HFFc6 (cell line): ENCODE data around the gene GPI. TPM values are rescaled to one million over a fixed set of nuclear protein-coding genes. Genes with fewer than 3 reads are reported as not detected.

Experiments
- DNase-seq: peaks from one replicate; pipeline ENCODE4 v3.0.0-alpha.2; 2018
- H3K27ac Mint-ChIP-seq: 2 replicates; pipeline ENCODE4 v1.8.0; 2020; ENCODE audit warnings: mild to moderate bottlenecking, mixed read lengths
- H3K27me3 Mint-ChIP-seq: 2 replicates; pipeline ENCODE4 v1.8.0; 2021; ENCODE audit warnings: mild to moderate bottlenecking, moderate library complexity, mixed read lengths; ENCODE audit not compliant: insufficient read depth
- H3K36me3 Mint-ChIP-seq: 2 replicates; pipeline ENCODE4 v1.8.0; 2021; ENCODE audit warnings: low read depth, mixed read lengths
- H3K4me1 Mint-ChIP-seq: 2 replicates; pipeline ENCODE4 v1.8.0; 2020; ENCODE audit warnings: low read depth, mixed read lengths
- H3K4me3 Mint-ChIP-seq: 2 replicates; pipeline ENCODE4 v1.8.0; 2020; ENCODE audit warnings: mild to moderate bottlenecking, moderate library complexity, mixed read lengths
- H3K9me3 Mint-ChIP-seq: 2 replicates; pipeline ENCODE4 v1.8.0; 2020; ENCODE audit warnings: mild to moderate bottlenecking, mixed read lengths
- CTCF ChIP-seq: fragments of 200-600 bp; sonication (generic); IDR thresholded peaks from 2 replicates; pipeline ENCODE4 v1.5.0; 2021; ENCODE audit warnings: antibody characterized with exemption, mild to moderate bottlenecking
- total RNA-seq, 6 experiments: library from RNA; stranded (reverse); fragmentation: NEBNext Ultra II Directional; extraction: Animal tissue kit (Norgen Biotek cat#: 25700); gene quantifications; 2 replicates in 1 of 6; 3 replicates in 5 of 6; pipeline ENCODE4 v1.2.3, GENCODE V29; 2021

GPI gene
- total RNA-seq, 6 experiments from 2014 or later, result 171 to 254 (median 212) TPM

- no peak for TF ChIP-seq CTCF
- peaks cover 10% of the 10 kb centered on the region for H3K4me1 Mint-ChIP-seq
- no peaks in the 10 kb centered on the region for H3K27me3 Mint-ChIP-seq
- H3K4me3 Mint-ChIP-seq, result no peak overlapping the region
- no peaks in the 10 kb centered on the region for H3K9me3 Mint-ChIP-seq
- no peak for DNase-seq
- H3K36me3 Mint-ChIP-seq, result peaks cover 20% of the 10 kb centered on the region
- no peak overlapping the region for H3K27ac Mint-ChIP-seq
These were observed 21.2 kb upstream of the GPI start for GRCh38 chr19:34343751-34344150.

- H3K36me3 Mint-ChIP-seq, result peaks cover 9% of the 10 kb centered on the region
- no peak overlapping the region for H3K4me3 Mint-ChIP-seq
- peaks cover 17% of the 10 kb centered on the region for H3K4me1 Mint-ChIP-seq
- no peaks in the 10 kb centered on the region for H3K27me3 Mint-ChIP-seq
- TF ChIP-seq CTCF, result peak; percentile 97
- 0 out of 2 replicates have a peak overlapping the region, but pooled peaks have one; percentile 7 for H3K27ac Mint-ChIP-seq
- DNase-seq, result peak; percentile 65
- H3K9me3 Mint-ChIP-seq, result no peaks in the 10 kb centered on the region
These were observed 19.0 kb upstream of the GPI start for GRCh38 chr19:34345947-34346351.

- Mint-ChIP-seq H3K4me1 (peaks cover 17% of the 10 kb centered on the region), H3K27me3 (no peaks in the 10 kb centered on the region), H3K9me3 (no peaks in the 10 kb centered on the region), H3K36me3 (peaks cover 6% of the 10 kb centered on the region), H3K4me3 (no peak overlapping the region), H3K27ac (no peak overlapping the region)
- TF ChIP-seq CTCF, result no peak
- DNase-seq, result no peak
These were observed 17.3 kb upstream of the GPI start for GRCh38 chr19:34347561-34348165.

- H3K27ac Mint-ChIP-seq, result no peak overlapping the region
- no peak overlapping the region for H3K4me3 Mint-ChIP-seq
- H3K4me1 Mint-ChIP-seq, result peaks cover 17% of the 10 kb centered on the region
- DNase-seq, result no peak
- no peaks in the 10 kb centered on the region for H3K9me3 Mint-ChIP-seq
- no peaks in the 10 kb centered on the region for H3K27me3 Mint-ChIP-seq
- peaks cover 9% of the 10 kb centered on the region for H3K36me3 Mint-ChIP-seq
- TF ChIP-seq CTCF, result no peak
These were observed 16.0 kb upstream of the GPI start for GRCh38 chr19:34348899-34349487.

- Mint-ChIP-seq H3K4me1 (peaks cover 17% of the 10 kb centered on the region), H3K4me3 (no peak overlapping the region), H3K27ac (no peak overlapping the region), H3K36me3 (peaks cover 9% of the 10 kb centered on the region), H3K27me3 (no peaks in the 10 kb centered on the region), H3K9me3 (no peaks in the 10 kb centered on the region)
- DNase-seq, result no peak
- TF ChIP-seq CTCF, result no peak
These were observed 14.8 kb upstream of the GPI start for GRCh38 chr19:34350161-34350561.
